CD4-positive, alpha-beta T cell treated with Interleukin-10 for 1 hour (primary cell): ENCODE measurements around the gene GM2A.

Experiments used
- DNase-seq: peaks from one replicate; pipeline ENCODE4 v3.0.0-alpha.2; 2020

The GM2A gene

GRCh38 chr5:151252762-151253604 is at the start of gene GM2A:
GM2A (plus strand) TSS chr5:151253185; CDS start chr5:151253217, 32 bp downstream.
- peak; percentile 99 for DNase-seq

DNA sequence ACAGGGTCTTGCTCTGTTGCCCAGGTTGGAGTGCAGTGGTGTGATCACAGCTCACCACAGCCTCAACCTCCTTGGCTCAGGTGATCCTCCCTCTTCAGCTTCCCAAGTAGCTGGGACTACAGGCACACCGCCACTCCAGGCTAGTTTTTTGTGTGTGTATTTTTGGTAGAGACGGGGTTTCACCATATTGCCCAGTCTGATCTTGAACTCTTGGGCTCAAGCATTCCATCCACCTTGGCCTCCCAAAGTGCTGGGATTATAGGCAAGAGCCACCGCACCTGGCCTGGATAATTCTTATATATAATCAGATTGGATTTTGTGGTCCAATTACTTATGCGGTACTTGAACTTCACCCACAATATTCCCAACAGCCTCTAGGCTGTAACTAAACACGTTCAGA is 48.9 kb upstream of the GM2A start:
- no peak for DNase-seq

- DNase-seq = no peak
These were observed 47.6 kb upstream of the GM2A start for GRCh38 chr5:151205411-151205810.

DNA sequence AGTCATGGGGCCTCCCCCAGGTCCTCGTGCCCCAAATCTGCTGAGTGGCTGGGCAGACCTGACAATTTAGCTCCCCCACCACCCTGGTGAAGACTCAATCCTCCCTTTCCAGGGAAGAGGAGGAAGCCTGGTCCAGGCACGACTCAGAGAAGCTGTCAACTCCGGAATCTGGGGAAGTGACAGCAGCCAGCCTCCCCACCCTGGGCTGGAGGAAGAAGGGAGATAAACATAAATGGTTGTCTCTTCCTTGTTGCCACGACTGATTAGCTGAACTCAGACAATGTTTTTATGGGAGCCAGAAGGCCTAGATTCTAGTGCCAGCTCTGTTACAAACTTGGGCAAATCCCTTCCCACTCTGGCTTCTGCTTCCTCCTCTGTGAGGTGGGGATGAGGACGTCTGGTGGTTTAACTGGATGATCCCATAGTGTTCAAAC is 44.5 kb upstream of the GM2A start:
- no peak for DNase-seq

GRCh38 chr5:151212406-151212798 is 40.6 kb upstream of the GM2A start:
- no peak for DNase-seq

- DNase-seq = peak; percentile 91
These were observed 39.0 kb upstream of the GM2A start for GRCh38 chr5:151213803-151214613.

GRCh38 chr5:151214614-151215545 is 38.1 kb upstream of the GM2A start:
- peak; percentile 54 for DNase-seq

DNA sequence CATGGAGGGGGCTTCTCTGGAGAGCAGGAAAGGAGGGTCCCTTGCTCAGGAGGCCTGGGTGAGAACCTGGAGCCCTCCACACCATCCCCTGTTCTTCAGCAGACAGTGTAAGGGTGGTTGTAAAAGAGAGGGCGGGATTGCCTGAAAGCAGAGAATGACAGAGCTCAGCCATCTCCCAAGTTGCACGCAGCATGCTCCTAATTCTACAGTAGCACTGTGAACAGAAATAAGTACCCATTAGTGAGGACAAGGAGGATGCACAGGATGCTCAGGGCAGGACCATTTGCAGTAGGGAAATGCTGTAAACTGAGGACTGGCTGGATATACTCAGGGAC is 37.5 kb upstream of the GM2A start:
- no peak for DNase-seq

GRCh38 chr5:151216781-151217180 is 36.2 kb upstream of the GM2A start:
- no peak for DNase-seq

- no peak for DNase-seq
These were observed 34.8 kb upstream of the GM2A start for GRCh38 chr5:151218177-151218576.

DNA sequence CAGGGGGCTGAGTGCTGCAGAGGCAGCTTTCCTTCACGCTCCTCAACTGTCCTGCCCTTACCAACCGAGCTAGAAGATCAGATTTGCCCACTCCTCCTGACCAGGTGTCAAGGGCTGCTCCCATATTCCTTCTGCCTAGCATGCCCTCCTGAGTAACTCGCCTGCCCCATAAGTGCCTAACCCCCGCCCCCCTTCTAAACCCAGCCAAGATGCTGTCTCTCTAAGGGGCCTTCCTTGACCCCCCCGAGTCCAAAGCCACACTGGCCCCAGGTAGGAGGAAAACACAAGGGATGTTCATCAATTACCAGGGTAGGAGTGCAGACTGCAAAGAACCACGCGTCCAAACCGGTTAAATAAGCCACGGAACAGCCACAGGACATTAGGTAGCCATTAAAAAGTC is 33.8 kb upstream of the GM2A start:
- no peak for DNase-seq

GRCh38 chr5:151219789-151220188 is 33.2 kb upstream of the GM2A start:
- DNase-seq = no peak

GRCh38 chr5:151221574-151221973 is 31.4 kb upstream of the GM2A start:
- DNase-seq = no peak

DNA sequence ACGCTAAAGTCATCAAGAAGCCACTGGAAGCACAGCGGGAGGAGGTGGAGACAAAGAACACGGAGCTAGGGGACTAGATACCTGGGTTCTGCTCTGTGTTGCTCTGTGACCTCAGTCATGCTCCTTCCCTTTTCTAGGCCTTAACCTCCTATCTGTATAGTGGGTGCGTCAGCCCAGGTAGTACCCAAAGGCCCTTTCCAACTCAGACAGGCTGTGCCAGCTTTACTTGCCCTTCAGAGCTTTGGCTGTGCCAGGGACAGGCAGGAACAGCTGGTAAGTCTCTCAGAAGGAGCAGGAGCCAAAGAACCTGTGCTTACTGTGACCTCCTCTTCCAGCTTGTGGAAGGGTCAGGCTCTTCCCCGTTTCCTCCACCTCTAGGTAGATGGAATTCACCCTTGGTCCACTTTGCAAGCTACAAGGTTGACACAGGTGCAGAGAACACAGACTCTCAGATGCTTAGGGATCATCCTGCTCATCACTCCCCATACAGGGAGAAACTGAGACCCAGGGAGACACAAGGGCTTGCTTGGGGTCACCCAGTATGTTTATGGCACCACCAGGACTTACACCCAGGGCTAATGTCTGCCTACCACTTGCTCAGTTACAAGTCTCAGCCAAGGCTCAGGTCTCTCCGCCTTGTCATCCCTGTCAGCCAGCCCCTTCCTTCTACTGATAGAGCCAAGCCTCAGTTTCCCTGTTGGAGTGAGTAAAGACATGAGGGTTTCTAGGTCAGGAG is 30.8 kb upstream of the GM2A start:
- DNase-seq = no peak

DNA sequence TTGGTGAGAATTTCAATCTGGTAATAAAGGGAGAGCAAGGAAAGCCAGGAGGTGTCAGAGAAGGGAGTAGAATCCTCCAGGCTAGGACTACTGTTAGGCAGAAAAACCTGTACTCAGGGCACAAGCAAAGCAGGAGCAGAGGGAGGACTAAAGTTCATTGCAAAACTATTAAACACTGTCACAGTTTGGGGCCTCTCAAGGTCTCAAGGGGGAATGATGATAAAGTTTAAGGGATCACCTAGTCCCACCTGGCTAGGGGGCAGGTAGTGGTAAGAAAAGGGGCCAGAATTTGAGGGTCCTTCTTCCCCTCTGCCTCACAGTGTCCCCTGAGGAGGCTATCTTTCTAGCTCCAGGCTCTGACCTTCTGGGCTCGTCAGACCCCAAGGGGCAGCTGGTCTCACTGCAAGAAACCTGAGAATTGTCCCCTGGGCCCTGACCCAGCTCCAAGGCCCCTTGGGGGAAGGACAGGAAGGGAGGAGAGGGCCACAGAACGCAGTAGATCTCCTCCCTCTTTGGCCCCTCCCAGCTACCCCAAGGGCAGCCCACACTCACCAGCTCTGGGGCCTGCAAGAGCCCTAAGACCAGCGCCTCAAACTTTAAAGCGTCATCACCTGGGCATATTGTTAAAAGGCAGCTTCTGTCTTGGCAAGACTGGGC is 30.1 kb upstream of the GM2A start:
- DNase-seq = peak; percentile 62

- DNase-seq = peak; percentile 61
These were observed 29.3 kb upstream of the GM2A start, which contains the start of gene CCDC69 for GRCh38 chr5:151223447-151224264. CCDC69 (minus strand) TSS chr5:151224092; CDS start chr5:151223970, 122 bp downstream.

DNA sequence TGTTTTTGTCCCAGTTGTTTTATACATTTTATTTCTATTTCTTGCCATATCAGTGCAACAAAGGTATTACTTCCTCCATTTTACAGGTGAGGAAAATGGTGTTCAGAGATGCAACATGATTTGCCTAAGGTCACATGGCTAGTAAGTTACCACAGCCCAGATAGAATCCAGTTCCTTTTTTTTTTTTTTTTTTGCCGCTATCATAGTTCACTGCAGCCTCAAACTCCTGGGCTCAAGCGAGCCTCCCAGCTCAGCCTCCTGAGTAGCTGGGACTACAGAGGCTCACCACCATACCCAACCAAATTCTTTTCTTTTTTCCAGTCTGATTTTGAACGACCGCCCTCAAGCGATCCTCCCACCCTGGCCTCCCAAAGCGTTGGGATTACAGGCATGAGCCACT is 28.6 kb upstream of the GM2A start:
- DNase-seq = peak; percentile 47

DNA sequence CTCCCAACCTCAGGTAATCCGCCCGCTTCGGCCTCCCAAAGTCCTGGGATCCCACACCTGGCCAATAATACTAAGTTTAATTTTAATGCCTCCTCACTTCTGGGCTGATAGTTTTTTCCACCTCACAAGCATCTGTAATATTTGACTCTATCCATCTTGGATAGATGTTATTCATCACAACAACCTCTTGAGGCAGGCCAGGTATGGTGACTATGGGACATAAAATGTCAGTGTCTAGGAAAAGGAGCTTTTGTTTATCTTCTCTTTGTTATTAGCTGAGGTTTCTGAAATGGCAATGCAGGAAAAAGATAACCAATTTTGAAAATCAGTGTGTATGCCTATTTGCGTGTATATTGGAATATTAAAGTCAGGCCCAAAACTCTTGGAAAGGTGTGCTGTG is 27.9 kb upstream of the GM2A start:
- no peak for DNase-seq

DNA sequence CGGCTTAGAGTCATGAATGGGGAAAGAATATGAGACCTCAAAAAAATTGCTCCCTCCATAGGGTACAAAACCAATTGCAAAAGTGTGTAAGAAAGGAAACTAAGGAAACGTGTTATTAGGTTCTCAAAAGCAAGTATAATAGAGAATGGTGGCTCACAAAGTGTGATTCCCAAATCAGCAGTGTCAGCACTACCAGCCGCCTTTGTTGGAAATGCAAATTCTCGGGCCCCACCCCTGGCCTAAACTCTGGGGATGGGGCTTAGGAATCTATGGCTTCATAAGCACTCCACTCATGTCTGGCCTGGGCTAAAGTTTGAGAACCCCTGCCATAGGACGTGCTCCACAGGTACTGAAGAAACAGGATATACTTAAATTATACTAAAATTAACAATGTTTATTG is 27.5 kb upstream of the GM2A start:
- DNase-seq = no peak

- no peak for DNase-seq
These were observed 25.0 kb upstream of the GM2A start for GRCh38 chr5:151227918-151228447.
